ENCODE results near the gene CGN.
A peak's percentile ranks its signal among the peaks of the same experiment; 100 is the strongest.

The CGN gene

DNA sequence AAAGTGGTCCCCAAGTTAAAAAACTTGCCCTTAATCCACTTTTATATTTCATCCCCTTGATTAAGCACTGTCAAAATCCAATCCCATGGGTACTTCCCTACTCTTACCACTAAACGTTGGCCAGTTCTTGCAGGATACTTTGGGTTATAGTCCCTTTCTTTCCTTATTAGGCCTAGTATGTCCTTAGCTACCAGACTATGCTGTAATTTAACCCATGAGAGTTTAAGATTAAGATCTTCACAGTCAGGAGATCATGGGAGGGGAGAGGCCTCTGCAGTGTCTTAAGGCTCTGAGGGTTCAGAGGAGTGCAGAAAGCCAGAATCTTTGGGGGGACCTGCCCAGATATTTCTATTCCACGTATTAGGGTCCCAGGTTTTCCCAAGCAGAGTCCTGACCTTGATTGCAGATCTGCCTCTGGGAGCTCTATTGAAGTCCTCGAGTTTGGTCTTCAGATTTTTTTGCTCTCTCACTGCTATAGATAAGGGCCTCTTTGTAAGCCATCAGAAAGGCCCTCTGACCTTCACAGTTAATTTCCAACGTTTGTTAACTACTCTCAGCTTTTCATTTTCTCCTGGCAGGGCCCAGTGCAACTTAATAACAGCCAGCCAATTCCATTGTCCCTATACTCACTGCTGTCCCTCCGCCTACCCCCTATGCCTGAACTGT is 9.0 kb upstream of the CGN start:
- Histone ChIP-seq H3K27ac (ENCODE audit: extremely low read depth, low read depth, low read length) (no peak overlapping the region), H3K4me3 (ENCODE audit: low read depth, low read length) (no peak overlapping the region), H3K4me1 (ENCODE audit: control insufficient read depth, insufficient read depth, low read length) (no peaks in the 10 kb centered on the region), H3K9me3 (ENCODE audit: control insufficient read depth, insufficient read depth, low read depth, low read length) (no peaks in the 10 kb centered on the region), H3K36me3 (ENCODE audit: control insufficient read depth in 2 of 2, insufficient read depth in 1 of 2, low read length in 2 of 2) (no peaks in the 10 kb centered on the region)
- CTCF ChIA-PET: interaction anchor here (0.5 to 0.6 kb wide), 2 partner anchors 8 to 31 kb away, joined by 3 read pairs; no protein-coding TSS in a partner anchor
- TF ChIP-seq ZNF366 (tag by site-specific recombination; conservative IDR thresholded peaks at IDR 0.05) (no peak), TRIM28 (IDR thresholded peaks at IDR 0.05; ENCODE audit: borderline replicate concordance, low read length) (0 out of 2 replicates have a peak, but pooled peaks have one; percentile 21)
- POLR2A ChIA-PET: interaction anchor here (0.6 to 1.0 kb wide), 3 partner anchors 9 to 303 kb away, joined by 3 to 5 read pairs (median 4); partner anchors contain the start of gene CGN

DNA sequence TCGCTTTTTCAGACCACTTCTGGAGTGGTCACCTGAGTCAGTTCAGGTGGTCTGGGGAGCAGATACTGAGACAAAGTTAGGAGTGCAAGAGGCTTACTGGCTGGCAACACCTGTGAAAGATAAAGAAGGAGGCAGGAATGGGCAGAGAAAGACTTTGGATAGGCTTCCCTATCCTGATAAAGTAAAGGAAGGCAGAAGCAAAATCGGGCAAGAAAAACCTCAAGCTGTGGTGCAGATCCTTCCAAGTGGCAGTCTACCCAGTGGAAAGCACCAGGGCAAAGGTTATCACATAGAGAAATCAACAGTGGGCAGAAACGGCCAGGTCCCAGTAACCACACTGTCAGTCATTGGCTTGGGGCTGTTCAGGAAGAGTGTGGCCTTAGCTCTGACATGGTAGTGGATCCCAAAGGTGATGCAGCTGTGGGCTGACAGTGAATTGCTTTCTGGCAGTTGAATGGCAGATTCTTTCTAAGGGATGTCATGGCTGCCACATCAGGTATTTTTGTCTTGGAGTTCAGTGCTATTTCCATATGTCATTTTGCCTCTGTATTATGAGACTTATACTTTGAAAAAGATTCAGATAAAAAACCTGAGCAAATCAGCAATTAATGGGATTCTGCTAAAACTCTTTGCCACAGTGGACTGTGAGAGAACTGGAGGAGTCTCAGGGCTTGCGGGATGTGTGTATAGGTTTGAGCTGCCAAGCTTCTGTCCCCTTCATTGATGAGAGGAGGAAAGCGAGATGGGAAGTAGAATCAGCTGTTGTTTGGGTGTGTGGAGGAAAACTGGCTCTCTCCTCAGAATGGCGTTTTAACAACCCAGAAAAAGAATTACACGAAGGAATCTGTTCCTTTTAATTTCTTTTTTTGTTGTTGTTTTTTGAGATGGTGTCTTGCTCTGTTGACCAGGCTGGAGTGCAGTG is 8.1 kb upstream of the CGN start:
- CTCF ChIA-PET: interaction anchor here (0.5 to 0.6 kb wide), 2 partner anchors 9 to 32 kb away, joined by 3 read pairs; no protein-coding TSS in a partner anchor
- POLR2A ChIA-PET: interaction anchor here (1.0 to 2.5 kb wide), 2 partner anchors 8 to 37 kb away, joined by 5 to 7 read pairs; partner anchors contain the start of genes CGN and TUFT1
- no peaks in the 10 kb centered on the region for H3K9me3 ChIP-seq (ENCODE audit: control insufficient read depth, insufficient read depth, low read depth, low read length)
- H3K4me1 ChIP-seq (ENCODE audit: control insufficient read depth, insufficient read depth, low read length): no peaks in the 10 kb centered on the region
- TF ChIP-seq ZBTB26 (tag by site-specific recombination; optimal IDR thresholded peaks at IDR 0.05) (no peak), TSHZ1 (tag by site-specific recombination; IDR thresholded peaks at IDR 0.05; ENCODE audit: borderline replicate concordance) (no peak), ZFP37 (tag by site-specific recombination; IDR thresholded peaks at IDR 0.05) (no peak), ZNF513 (tag by site-specific recombination; IDR thresholded peaks at IDR 0.05) (no peak), ZNF521 (tag by site-specific recombination; IDR thresholded peaks at IDR 0.05) (no peak), ZNF621 (tag by site-specific recombination; IDR thresholded peaks at IDR 0.05) (no peak), ZNF302 (tag by site-specific recombination; IDR thresholded peaks at IDR 0.05; ENCODE audit: low read depth) (no peak), ZNF701 (tag by site-specific recombination; IDR thresholded peaks at IDR 0.05) (no peak), ZNF610 (tag by site-specific recombination; IDR thresholded peaks at IDR 0.05; ENCODE audit: borderline replicate concordance) (no peak), ZNF239 (tag by site-specific recombination; IDR thresholded peaks at IDR 0.05) (no peak), ZNF843 (tag by site-specific recombination; IDR thresholded peaks at IDR 0.05) (no peak), ZNF600 (tag by site-specific recombination; IDR thresholded peaks at IDR 0.05) (no peak; the same call in 1 of the 2 replicates), ZNF626 (tag by site-specific recombination; IDR thresholded peaks at IDR 0.05) (no peak)
- TF ChIP-seq, protein P1, sequence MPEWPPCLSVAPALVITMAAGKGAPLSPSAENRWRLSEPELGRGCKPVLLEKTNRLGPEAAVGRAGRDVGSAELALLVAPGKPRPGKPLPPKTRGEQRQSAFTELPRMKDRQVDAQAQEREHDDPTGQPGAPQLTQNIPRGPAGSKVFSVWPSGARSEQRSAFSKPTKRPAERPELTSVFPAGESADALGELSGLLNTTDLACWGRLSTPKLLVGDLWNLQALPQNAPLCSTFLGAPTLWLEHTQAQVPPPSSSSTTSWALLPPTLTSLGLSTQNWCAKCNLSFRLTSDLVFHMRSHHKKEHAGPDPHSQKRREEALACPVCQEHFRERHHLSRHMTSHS (tag by site-specific recombination; IDR thresholded peaks at IDR 0.05): no peak
- H3K4me3 ChIP-seq (ENCODE audit: low read depth, low read length): no peak overlapping the region
- no peak overlapping the region for H3K27ac ChIP-seq (ENCODE audit: extremely low read depth, low read depth, low read length)
- no peaks in the 10 kb centered on the region for H3K36me3 ChIP-seq (ENCODE audit: control insufficient read depth in 2 of 2, insufficient read depth in 1 of 2, low read length in 2 of 2)

Data from HEK293 (cell line).